Measurements from ENCODE around the gene ELAVL3.

The ELAVL3 gene

DNA sequence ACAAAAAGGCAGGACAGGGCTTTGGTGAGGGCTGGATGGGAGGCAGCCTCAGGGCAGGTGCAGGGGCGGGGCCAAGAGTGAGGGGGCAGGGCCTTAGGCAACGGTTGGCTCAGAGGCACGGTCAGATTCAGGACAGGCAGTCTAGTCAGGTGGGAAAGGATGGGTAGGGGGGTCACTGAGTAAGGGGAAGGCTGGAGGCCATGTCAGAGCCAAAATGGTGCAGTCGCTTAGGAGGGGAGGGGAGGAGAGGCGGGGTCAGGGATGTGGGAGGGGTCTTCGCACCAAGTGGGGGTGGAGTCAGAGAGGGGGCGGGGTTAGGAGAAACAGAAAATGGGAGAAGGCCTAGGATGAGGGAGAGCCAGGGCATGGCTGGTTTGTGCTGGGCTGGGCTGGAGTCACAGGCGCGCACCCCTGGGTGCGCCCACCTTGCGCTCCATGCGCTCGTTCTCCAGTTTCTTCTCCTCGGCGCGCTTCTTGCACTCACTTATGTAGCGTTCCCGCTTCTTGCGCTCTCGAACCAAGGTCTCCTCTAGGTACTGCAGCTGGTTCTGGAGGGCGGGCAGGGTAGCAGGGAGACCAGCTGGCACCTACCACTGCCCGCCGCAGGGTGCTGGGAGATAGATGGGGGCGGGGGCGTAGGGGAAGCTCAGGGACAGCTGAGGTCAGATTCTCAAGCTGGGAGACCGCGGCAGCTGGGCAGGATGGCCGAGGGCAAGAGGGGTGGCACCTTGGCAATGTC, 55.0 kb downstream of the ELAVL3 start:
- no peak for DNase-seq (ENCODE audit: extremely low spot score)
- CTCF ChIA-PET: interaction anchor here (0.6 kb wide), 1 partner anchor 1059 kb away, joined by 3 read pairs; the partner anchor contains the start of gene ZNF709
- POLR2A ChIA-PET: no interaction called here
- TF ChIP-seq HDGF (IDR thresholded peaks at IDR 0.05; ENCODE audit: borderline replicate concordance) (no peak), FOXM1 (IDR thresholded peaks at IDR 0.05; ENCODE audit: borderline replicate concordance) (no peak), FOXK2 (IDR thresholded peaks at IDR 0.05) (no peak), SUZ12 (IDR thresholded peaks at IDR 0.05) (no peak), ARNT (IDR thresholded peaks at IDR 0.05) (no peak), SP1 (IDR thresholded peaks at IDR 0.05) (no peak), TARDBP (IDR thresholded peaks at IDR 0.05) (no peak), FOXA1 (IDR thresholded peaks at IDR 0.05) (no peak), LEF1 (IDR thresholded peaks at IDR 0.05; ENCODE audit: borderline replicate concordance) (no peak), CTBP1 (IDR thresholded peaks at IDR 0.05; ENCODE audit: borderline replicate concordance) (no peak)

DNA sequence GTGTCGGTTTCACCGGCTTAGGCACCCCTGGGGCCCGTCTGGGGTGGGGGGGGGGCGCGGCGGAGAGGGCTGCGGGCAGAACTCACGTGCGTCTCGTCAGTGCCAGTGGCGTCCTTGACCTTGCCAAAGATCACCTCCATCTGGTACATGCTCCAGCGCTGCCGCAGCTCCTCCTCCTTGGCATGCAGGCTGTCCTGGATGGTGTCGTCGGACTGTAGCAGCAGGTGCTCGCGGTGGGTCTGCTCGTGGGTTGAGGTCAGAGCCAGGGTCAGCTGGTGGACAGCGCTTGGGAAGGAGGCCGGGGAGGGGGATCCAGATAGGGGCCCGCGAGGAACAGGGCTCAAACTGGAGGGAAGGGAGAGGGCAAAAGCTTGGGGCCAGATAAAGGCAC, 57.1 kb downstream of the ELAVL3 start:
- CTCF ChIA-PET: no interaction called here
- DNase-seq (ENCODE audit: extremely low spot score): no peak
- TF ChIP-seq CTBP1 (IDR thresholded peaks at IDR 0.05; ENCODE audit: borderline replicate concordance) (no peak), FOXK2 (IDR thresholded peaks at IDR 0.05) (no peak), NFRKB (IDR thresholded peaks at IDR 0.05) (no peak), SUZ12 (IDR thresholded peaks at IDR 0.05) (no peak), SP1 (IDR thresholded peaks at IDR 0.05) (no peak), ZNF384 (IDR thresholded peaks at IDR 0.05) (no peak), HDGF (IDR thresholded peaks at IDR 0.05; ENCODE audit: borderline replicate concordance) (no peak), LEF1 (IDR thresholded peaks at IDR 0.05; ENCODE audit: borderline replicate concordance) (no peak), BHLHE40 (IDR thresholded peaks at IDR 0.05; ENCODE audit: borderline replicate concordance) (no peak), FOXA1 (IDR thresholded peaks at IDR 0.05) (no peak), ARNT (IDR thresholded peaks at IDR 0.05) (no peak), FOXM1 (IDR thresholded peaks at IDR 0.05; ENCODE audit: borderline replicate concordance) (no peak), TARDBP (IDR thresholded peaks at IDR 0.05) (no peak), ELF4 (IDR thresholded peaks at IDR 0.05) (no peak), L3MBTL2 (conservative IDR thresholded peaks at IDR 0.05) (no peak)
- TF ChIP-seq, protein P1, sequence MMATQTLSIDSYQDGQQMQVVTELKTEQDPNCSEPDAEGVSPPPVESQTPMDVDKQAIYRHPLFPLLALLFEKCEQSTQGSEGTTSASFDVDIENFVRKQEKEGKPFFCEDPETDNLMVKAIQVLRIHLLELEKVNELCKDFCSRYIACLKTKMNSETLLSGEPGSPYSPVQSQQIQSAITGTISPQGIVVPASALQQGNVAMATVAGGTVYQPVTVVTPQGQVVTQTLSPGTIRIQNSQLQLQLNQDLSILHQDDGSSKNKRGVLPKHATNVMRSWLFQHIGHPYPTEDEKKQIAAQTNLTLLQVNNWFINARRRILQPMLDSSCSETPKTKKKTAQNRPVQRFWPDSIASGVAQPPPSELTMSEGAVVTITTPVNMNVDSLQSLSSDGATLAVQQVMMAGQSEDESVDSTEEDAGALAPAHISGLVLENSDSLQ (IDR thresholded peaks at IDR 0.05): no peak
- POLR2A ChIA-PET: no interaction called here

DNA sequence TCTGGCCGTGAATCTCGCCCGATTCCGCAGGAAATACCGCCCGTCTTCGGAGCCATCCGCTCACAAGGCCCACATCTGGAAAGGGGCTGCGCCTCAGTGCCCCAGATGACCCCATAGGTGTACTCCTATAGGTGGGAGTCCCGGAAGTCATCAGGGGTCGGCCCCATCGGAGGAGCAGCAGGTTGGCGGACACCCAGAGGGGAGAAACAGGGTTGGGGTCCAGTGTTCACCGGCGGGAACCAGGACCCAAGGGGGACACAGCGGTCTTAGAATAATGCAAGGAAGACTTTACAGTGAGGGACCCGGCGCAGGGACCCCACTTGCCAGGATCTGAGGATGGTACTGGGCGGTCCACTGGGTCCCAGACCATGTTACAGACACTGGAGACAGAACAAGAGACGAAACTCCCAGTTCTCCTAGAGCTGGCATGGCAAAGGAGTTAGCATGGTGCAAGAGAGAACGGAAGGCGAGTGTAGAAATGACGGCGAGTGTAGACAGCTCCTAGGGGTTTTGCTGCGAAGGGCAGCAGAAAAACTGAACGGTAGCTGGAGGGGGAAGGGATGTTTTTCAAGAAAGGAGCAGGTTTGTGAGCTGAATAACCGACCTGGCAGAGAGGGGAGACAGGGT, 57.6 kb downstream of the ELAVL3 start:
- ChIA-PET POLR2A (no interaction called here), CTCF (no interaction called here)
- no peak for DNase-seq (ENCODE audit: extremely low spot score)
- TF ChIP-seq NFRKB (IDR thresholded peaks at IDR 0.05) (no peak), SP1 (IDR thresholded peaks at IDR 0.05) (no peak), LEF1 (IDR thresholded peaks at IDR 0.05; ENCODE audit: borderline replicate concordance) (no peak), TARDBP (IDR thresholded peaks at IDR 0.05) (no peak), SUZ12 (IDR thresholded peaks at IDR 0.05) (no peak), L3MBTL2 (conservative IDR thresholded peaks at IDR 0.05) (no peak), BHLHE40 (IDR thresholded peaks at IDR 0.05; ENCODE audit: borderline replicate concordance) (no peak), FOXA1 (IDR thresholded peaks at IDR 0.05) (no peak), HDGF (IDR thresholded peaks at IDR 0.05; ENCODE audit: borderline replicate concordance) (no peak), CTBP1 (IDR thresholded peaks at IDR 0.05; ENCODE audit: borderline replicate concordance) (no peak), FOXM1 (IDR thresholded peaks at IDR 0.05; ENCODE audit: borderline replicate concordance) (no peak), FOXK2 (IDR thresholded peaks at IDR 0.05) (no peak), ZNF384 (IDR thresholded peaks at IDR 0.05) (no peak), ELF4 (IDR thresholded peaks at IDR 0.05) (no peak)
- TF ChIP-seq, protein P1 (IDR thresholded peaks at IDR 0.05): no peak

DNA sequence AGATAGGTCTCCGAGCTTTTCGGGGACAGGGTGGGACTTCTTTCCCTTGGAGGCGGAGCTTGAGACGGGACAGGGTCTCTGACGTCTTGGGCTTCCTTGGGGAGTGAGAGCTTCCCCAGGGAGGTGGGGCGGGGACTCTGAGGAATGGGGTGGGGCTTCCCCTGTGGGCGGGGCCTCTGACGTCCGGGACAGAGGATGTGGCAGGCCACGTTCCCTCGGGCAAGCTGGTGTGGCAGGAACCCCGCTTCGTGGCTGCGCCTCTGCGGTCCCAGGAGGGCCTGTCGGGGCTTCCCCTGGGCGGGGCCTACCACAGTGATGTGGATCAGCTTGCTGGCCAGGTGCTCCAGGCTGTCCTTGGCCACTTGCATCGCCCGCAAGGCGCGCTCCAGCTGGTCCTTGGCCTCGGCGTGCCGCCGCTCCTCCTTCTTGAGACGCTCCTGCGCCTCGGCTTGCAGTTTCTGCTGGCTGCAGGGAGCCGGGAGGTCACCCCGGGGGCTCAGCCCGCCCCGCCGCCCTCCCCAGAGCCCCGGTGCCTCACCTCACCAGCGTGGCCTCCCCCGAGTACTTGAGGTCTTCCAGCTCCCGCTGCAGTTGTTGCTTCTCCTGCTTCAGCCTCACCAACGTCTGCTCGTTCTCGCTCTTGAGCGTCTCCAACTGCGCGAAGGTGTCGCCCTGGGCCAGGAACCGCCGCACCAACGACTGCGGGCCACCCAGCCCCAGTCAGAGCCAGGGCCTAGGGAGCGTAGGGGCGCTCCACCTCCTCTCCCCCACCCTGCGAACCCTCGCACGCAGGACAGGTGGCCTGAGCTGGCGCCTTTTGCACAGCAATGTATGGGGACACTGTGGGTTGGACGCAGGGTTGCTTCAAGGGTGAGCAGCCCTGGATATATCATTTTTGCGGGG, 58.4 kb downstream of the ELAVL3 start:
- DNase-seq (ENCODE audit: extremely low spot score): peak; percentile 60
- ChIA-PET POLR2A (no interaction called here), CTCF (no interaction called here)
- no peak for TF ChIP-seq BHLHE40 (IDR thresholded peaks at IDR 0.05; ENCODE audit: borderline replicate concordance)
- no peak for TF ChIP-seq TARDBP (IDR thresholded peaks at IDR 0.05)
- no peak for TF ChIP-seq FOXK2 (IDR thresholded peaks at IDR 0.05)
- TF ChIP-seq CTBP1 (IDR thresholded peaks at IDR 0.05; ENCODE audit: borderline replicate concordance): no peak
- TF ChIP-seq SP1 (IDR thresholded peaks at IDR 0.05): no peak
- TF ChIP-seq ELF4 (IDR thresholded peaks at IDR 0.05): no peak

DNA sequence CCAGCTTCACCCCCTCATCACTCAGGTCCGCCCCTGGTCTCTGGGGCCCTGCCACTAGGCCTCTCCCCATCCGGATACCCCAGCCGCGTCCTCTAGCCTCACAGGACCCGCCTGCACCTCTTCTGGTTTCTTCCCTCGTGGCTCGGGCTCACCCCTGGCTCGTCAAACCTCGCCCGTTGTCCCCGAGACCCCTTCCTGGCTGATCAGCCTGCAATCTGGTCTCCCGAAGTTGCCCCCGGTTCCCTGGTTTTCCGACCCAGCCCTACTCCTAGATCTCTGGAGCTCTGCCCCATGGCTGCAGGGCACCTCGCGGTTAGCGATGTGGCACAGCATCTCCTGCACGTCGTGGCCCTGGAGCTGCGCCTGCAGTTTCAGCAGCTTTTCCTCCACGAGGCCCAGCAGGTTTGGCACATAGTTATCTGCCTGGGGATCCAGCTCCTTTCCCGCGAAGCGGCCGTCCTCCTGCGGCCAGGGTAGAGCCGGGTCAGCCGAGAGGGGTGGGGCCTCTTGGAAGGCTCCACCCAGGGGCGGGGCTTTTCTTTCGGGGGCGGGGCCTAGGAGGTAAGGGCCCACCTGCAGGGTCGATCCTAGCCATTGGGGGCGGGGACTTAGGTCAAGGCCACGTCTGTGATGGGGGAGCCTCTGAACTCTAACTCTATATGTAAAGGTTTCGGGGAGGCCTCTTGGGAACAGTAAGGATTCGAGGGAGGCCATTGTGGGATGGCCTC, 59.3 kb downstream of the ELAVL3 start:
- POLR2A ChIA-PET: interaction anchor here (0.8 kb wide), 1 partner anchor 38 kb away, joined by 3 read pairs; no protein-coding TSS in a partner anchor
- TF ChIP-seq ARNT (IDR thresholded peaks at IDR 0.05) (no peak), ZNF384 (IDR thresholded peaks at IDR 0.05) (no peak), TARDBP (IDR thresholded peaks at IDR 0.05) (no peak), CTBP1 (IDR thresholded peaks at IDR 0.05; ENCODE audit: borderline replicate concordance) (no peak), SUZ12 (IDR thresholded peaks at IDR 0.05) (no peak), FOXM1 (IDR thresholded peaks at IDR 0.05; ENCODE audit: borderline replicate concordance) (no peak), FOXA1 (IDR thresholded peaks at IDR 0.05) (no peak), BHLHE40 (IDR thresholded peaks at IDR 0.05; ENCODE audit: borderline replicate concordance) (no peak), NFRKB (IDR thresholded peaks at IDR 0.05) (no peak), L3MBTL2 (conservative IDR thresholded peaks at IDR 0.05) (no peak), HDGF (IDR thresholded peaks at IDR 0.05; ENCODE audit: borderline replicate concordance) (no peak), ELF4 (IDR thresholded peaks at IDR 0.05) (no peak), SP1 (IDR thresholded peaks at IDR 0.05) (no peak), FOXK2 (IDR thresholded peaks at IDR 0.05) (no peak), LEF1 (IDR thresholded peaks at IDR 0.05; ENCODE audit: borderline replicate concordance) (no peak)
- TF ChIP-seq, protein P1 (IDR thresholded peaks at IDR 0.05): no peak
- peak; percentile 75 for DNase-seq (ENCODE audit: extremely low spot score)
- CTCF ChIA-PET: interaction anchor here (0.6 to 1.1 kb wide), 2 partner anchors 14 to 38 kb away, joined by 3 to 4 read pairs; partner anchors contain the start of genes EPOR and PRKCSH

Measured in HEK293T (cell line).